Smooth muscle cell of the coronary artery (primary cell): ENCODE data around the gene ZNF264. TPM values are rescaled to one million over a fixed set of nuclear protein-coding genes. Genes with fewer than 3 reads are reported as not detected.

ENCODE experiments used
- total RNA-seq: library from RNA; depleted of rRNA; stranded (reverse); fragments of >200 nt; gene quantifications from 2 replicates; pipeline ENCODE4 v1.2.3, GENCODE V29; 2014; ENCODE audit warnings: low replicate concordance

ZNF264 gene
- total RNA-seq: 26.3 and 32.6 TPM in 2 replicates

DNA sequence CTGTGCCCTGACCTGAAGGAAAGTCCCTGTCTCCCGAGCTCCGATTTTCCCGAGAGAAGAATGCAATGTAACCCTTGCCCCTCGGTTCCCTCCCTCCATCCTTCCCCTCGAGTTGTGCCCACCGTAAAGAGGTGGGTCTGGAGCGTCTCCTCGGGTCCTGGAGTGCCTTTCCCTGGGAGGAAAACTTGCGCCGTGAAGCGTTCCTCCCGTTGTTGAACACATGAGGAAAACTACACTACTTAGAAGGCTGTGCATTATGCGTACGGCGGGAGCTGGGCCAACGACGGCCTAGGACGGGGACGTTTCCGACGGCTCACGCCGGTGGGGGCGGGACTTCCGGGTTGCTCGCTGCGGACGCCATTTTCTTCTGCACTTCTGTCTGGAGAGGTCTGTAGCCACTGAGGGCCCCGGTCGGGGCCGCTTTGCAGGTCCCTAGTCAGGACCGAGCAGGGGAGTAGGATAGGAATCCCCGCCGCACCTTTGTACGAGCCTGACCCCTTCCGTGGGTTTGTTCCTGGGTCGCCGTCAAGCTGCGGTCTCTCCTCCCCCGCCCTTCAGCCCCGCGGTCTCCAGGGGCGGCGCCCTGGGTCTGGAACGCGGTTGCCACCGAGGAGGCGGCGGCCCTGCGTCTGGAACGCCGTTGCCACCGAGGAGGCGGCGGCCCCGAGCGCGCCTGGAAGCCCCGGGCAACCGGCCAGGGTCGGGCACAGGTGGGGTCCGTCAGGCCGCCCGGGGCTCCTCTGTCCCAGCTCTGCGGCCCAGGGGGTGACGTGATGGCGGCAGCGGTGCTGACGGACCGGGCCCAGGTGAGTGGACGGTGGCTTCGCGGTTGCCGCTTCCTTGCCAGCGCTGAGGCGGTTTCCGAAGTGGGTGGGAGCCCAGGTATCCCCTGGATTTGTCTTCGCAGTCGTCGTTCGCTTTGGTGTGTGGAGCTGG is at the start of gene ZNF264:
TSS of gene ZNF264 (plus strand) at position 360 of the 936 bp plus-strand sequence. CDS start at position 774, 414 bp downstream.

DNA sequence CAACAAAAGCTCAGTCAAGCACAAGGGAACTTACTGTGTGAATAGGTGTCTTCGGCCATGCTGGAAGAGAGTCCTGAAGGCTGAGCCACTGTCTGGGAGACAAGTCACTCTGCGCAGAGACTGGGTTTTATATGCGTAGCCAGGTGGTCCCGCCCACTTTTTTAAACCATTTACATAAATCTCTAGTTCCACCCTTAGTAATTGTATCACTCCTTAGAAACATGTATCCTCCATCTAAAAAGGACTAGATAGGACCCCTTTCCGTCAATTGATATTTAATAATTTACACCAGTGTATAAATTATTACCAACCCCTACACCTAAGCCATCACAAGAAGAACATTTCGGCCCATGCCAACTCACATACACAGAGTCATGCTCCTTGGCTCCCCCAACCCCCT is 23.9 kb upstream of the ZNF264 start, which contains the start of gene DUXA:
TSS of gene DUXA (minus strand) at position 101 of the 400 bp plus-strand sequence. CDS start at position 59, 42 bp downstream.

DNA sequence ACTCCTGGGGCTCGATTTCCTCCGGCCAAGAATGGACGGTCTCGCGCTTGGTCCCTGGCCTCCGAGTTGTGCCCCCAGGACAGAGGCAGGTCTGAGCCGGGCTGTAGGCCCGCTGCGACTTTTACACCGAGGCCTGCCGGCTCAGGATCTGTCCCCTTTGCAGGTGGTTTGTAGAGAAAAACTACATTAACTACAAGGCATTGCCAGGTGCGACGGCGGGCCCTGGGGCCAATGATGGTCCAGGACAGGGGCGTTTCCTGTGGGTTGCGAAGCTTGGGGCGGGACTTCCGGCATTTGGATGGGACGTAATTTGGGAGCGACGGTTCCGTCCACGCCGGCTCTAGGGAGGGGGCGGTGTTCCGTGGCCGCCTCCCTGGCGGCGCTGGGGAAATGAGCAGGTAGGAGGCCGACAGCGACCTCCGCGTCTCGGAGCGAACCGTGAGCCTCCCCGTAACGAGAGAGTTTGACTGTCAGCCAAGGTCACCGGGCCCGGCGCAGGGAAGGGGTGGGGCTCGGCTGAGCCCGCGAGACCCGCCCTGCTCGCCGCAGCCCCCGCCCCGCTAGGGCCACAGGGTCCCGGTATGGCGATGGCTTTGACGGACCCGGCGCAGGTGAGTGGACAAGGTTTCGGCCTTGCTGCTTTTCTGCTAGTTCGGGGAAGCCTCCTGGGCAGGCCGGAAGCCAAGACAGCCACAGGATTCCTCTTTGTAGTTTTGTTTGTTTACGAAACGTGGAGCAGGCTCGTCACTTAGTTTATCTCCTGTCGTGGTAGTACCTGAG is 49.2 kb downstream of the ZNF264 start, which contains the start of gene ZNF805:
TSS of gene ZNF805 (plus strand) at position 322 of the 780 bp plus-strand sequence. CDS start at position 582, 260 bp downstream.

Other genes with a start within 250 kb of the ZNF264 start
- not detected in 2 replicates for gene USP29, start 71.5 kb upstream of the ZNF264 start, total RNA-seq
- not detected in 2 replicates for gene ZIM3, start 46.3 kb upstream of the ZNF264 start, total RNA-seq
- gene DUXA, start 24.0 kb upstream of the ZNF264 start, total RNA-seq: not detected in 2 replicates
- 0.35 and 0.98 TPM in 2 replicates for gene AURKC, start 39.5 kb downstream of the ZNF264 start, total RNA-seq
- 22.8 and 38.7 TPM in 2 replicates for gene ZNF805, start 49.1 kb downstream of the ZNF264 start, total RNA-seq
- gene ZNF460, start 89.0 kb downstream of the ZNF264 start, total RNA-seq: 68.6 and 96.9 TPM in 2 replicates
- gene ZNF543, start 129.0 kb downstream of the ZNF264 start, total RNA-seq: 6.7 and 9.3 TPM in 2 replicates
- gene ZNF304, start 159.8 kb downstream of the ZNF264 start, total RNA-seq: 9.2 and 10.5 TPM in 2 replicates
- gene TRAPPC2B, start 172.1 kb downstream of the ZNF264 start, total RNA-seq: 10.7 and 16.0 TPM in 2 replicates
- 4.3 and 10.6 TPM in 2 replicates for gene ZNF547, start 172.1 kb downstream of the ZNF264 start, total RNA-seq
- gene ZNF548, start 198.4 kb downstream of the ZNF264 start, total RNA-seq: 19.0 and 23.7 TPM in 2 replicates
- gene ZNF17, start 219.7 kb downstream of the ZNF264 start, total RNA-seq: 9.1 and 18.1 TPM in 2 replicates
- 8.2 and 17.4 TPM in 2 replicates for gene ZNF749, start 243.8 kb downstream of the ZNF264 start, total RNA-seq